Gastrocnemius medialis (tissue), 4 donors: ENCODE data around the gene NCAPH2.

Experiments
- CTCF ChIP-seq, 5 experiments: fragments of 450-650 bp in 3 of 5; fragments of 200-600 bp in 2 of 5; sonication (generic) in 2 of 5; IDR thresholded peaks in 4 of 5; conservative IDR thresholded peaks in 1 of 5; 1 replicate in 4 of 5; 2 replicates in 1 of 5; pipeline ENCODE4 v1.5.1; 2016 to 2019; ENCODE audit warnings: antibody characterized with exemption in 5 of 5, mild to moderate bottlenecking in 3 of 5, moderate library complexity in 3 of 5
- POLR2A ChIP-seq, 2 donors: fragments of 450-650 bp; IDR thresholded peaks; one replicate each; pipeline ENCODE4 v1.6.1; 2017; ENCODE audit warnings: antibody characterized with exemption in 2 of 2, mild to moderate bottlenecking in 2 of 2, moderate library complexity in 2 of 2

- TF ChIP-seq CTCF (IDR thresholded peaks at IDR 0.05 in 4 of 5, conservative IDR thresholded peaks at IDR 0.05 in 1 of 5) = no peak
- peak in 1 of 2 donors; percentile 40 for TF ChIP-seq POLR2A (IDR thresholded peaks at IDR 0.05)
Measured at GRCh38 chr22:50531962-50532674, 24.1 kb downstream of the NCAPH2 start.
